Measurements from ENCODE around the gene OGDH.
"Not testable (repeated sequence)": the region's sequence is repeated elsewhere in the genome, so short reads cannot be mapped to it uniquely, and the experiment has no call there.

Gene OGDH

GRCh38 chr7:44727937-44728262 lies 121.5 kb downstream of the OGDH start:
- Histone ChIP-seq H2AFZ (ENCODE audit: low read length) (no peak overlapping the region), H4K20me1 (ENCODE audit: insufficient read depth, low read length) (no peaks in the 10 kb centered on the region), H3K9me3 (ENCODE audit: low read length) (no peaks in the 10 kb centered on the region), H3K27me3 (ENCODE audit: insufficient read depth, low read length) (no peaks in the 10 kb centered on the region), H3K79me2 (ENCODE audit: insufficient read depth, low read length) (no peaks in the 10 kb centered on the region), H3F3A (ENCODE audit: insufficient read depth, low read length) (no peaks in the 10 kb centered on the region), H3K9ac (ENCODE audit: low read length) (no peak overlapping the region), H3K36me3 (ENCODE audit: insufficient read depth, low read length) (no peaks in the 10 kb centered on the region), H3K4me1 (ENCODE audit: insufficient read depth, low read length, severe bottlenecking) (peaks cover 33% of the 10 kb centered on the region), H3K4me3 (ENCODE audit: low read depth, low read length, poor library complexity, severe bottlenecking) (no peak overlapping the region), H3K9me2 (ENCODE audit: low read depth, low read length) (no peaks in the 10 kb centered on the region), H3K27ac (ENCODE audit: low read depth, low read length, poor library complexity, severe bottlenecking) (no peak overlapping the region), H3K4me2 (ENCODE audit: low read length) (no peak overlapping the region)
- TF ChIP-seq EZH2 (IDR thresholded peaks at IDR 0.05; ENCODE audit: borderline replicate concordance, low read length) (no peak), CTCF (IDR thresholded peaks at IDR 0.05; ENCODE audit: low read length) (no peak)

GRCh38 chr7:44729949-44730590 lies 123.6 kb downstream of the OGDH start:
- H3K4me3 ChIP-seq (ENCODE audit: low read depth, low read length, poor library complexity, severe bottlenecking), result no peak overlapping the region

GRCh38 chr7:44732971-44733370 lies 126.5 kb downstream of the OGDH start:
- not testable (repeated sequence) for H3K9me3 ChIP-seq (ENCODE audit: low read length); H3K4me3 ChIP-seq (ENCODE audit: low read depth, low read length, poor library complexity, severe bottlenecking); H3K79me2 ChIP-seq (ENCODE audit: insufficient read depth, low read length); H3K27ac ChIP-seq (ENCODE audit: low read depth, low read length, poor library complexity, severe bottlenecking); H2AFZ ChIP-seq (ENCODE audit: low read length); H4K20me1 ChIP-seq (ENCODE audit: insufficient read depth, low read length); H3K9me2 ChIP-seq (ENCODE audit: low read depth, low read length); H3F3A ChIP-seq (ENCODE audit: insufficient read depth, low read length); H3K9ac ChIP-seq (ENCODE audit: low read length); H3K27me3 ChIP-seq (ENCODE audit: insufficient read depth, low read length); H3K4me2 ChIP-seq (ENCODE audit: low read length); H3K36me3 ChIP-seq (ENCODE audit: insufficient read depth, low read length)
- H3K4me1 ChIP-seq (ENCODE audit: insufficient read depth, low read length, severe bottlenecking), result peaks cover 10% of the 10 kb centered on the region

More at GRCh38 chr7:44729949-44730590, 123.6 kb downstream of the OGDH start:
- H3F3A ChIP-seq (ENCODE audit: insufficient read depth, low read length), result no peaks in the 10 kb centered on the region
- H3K4me2 ChIP-seq (ENCODE audit: low read length), result no peak overlapping the region
- peaks cover 33% of the 10 kb centered on the region for H3K4me1 ChIP-seq (ENCODE audit: insufficient read depth, low read length, severe bottlenecking)
- H3K27me3 ChIP-seq (ENCODE audit: insufficient read depth, low read length), result no peaks in the 10 kb centered on the region
- H3K79me2 ChIP-seq (ENCODE audit: insufficient read depth, low read length), result no peaks in the 10 kb centered on the region
- no peak for TF ChIP-seq EZH2 (IDR thresholded peaks at IDR 0.05; ENCODE audit: borderline replicate concordance, low read length)
- TF ChIP-seq CTCF (IDR thresholded peaks at IDR 0.05; ENCODE audit: low read length), result no peak
- no peak overlapping the region for H2AFZ ChIP-seq (ENCODE audit: low read length)
- no peaks in the 10 kb centered on the region for H3K36me3 ChIP-seq (ENCODE audit: insufficient read depth, low read length)
- no peak overlapping the region for H3K27ac ChIP-seq (ENCODE audit: low read depth, low read length, poor library complexity, severe bottlenecking)
- H3K9ac ChIP-seq (ENCODE audit: low read length), result no peak overlapping the region
- no peaks in the 10 kb centered on the region for H3K9me3 ChIP-seq (ENCODE audit: low read length)
- no peaks in the 10 kb centered on the region for H3K9me2 ChIP-seq (ENCODE audit: low read depth, low read length)
- no peaks in the 10 kb centered on the region for H4K20me1 ChIP-seq (ENCODE audit: insufficient read depth, low read length)

All from OCI-LY1 (cell line).